ENCODE measurements around the gene DGKD.
"Not testable (repeated sequence)": the region's sequence is repeated elsewhere in the genome, so short reads cannot be mapped to it uniquely, and the experiment has no call there.

DGKD gene

GRCh38 chr2:233365861-233366520 is 11.7 kb downstream of the DGKD start:
- DNase-seq = no peak

- no peak for DNase-seq
Measured at GRCh38 chr2:233367586-233367985, 13.3 kb downstream of the DGKD start.

GRCh38 chr2:233368756-233369155 is 14.5 kb downstream of the DGKD start:
- no peak for DNase-seq

GRCh38 chr2:233369462-233369861 is 15.2 kb downstream of the DGKD start:
- DNase-seq = no peak

GRCh38 chr2:233369897-233370685 is 15.8 kb downstream of the DGKD start:
- no peak for DNase-seq

- no peak for DNase-seq
Measured at GRCh38 chr2:233371641-233372040, 17.3 kb downstream of the DGKD start.

GRCh38 chr2:233372855-233373254 is 18.6 kb downstream of the DGKD start:
- DNase-seq = no peak

GRCh38 chr2:233373316-233373715 is 19.0 kb downstream of the DGKD start:
- no peak for DNase-seq

- DNase-seq = not testable (repeated sequence)
Measured at GRCh38 chr2:233374776-233375175, 20.5 kb downstream of the DGKD start.

GRCh38 chr2:233375490-233376314 is 21.4 kb downstream of the DGKD start:
- DNase-seq = no peak

GRCh38 chr2:233379034-233379433 is 24.7 kb downstream of the DGKD start:
- DNase-seq = no peak

- no peak for DNase-seq
Measured at GRCh38 chr2:233379441-233379840, 25.1 kb downstream of the DGKD start.

- peak; percentile 23 to 29 for DNase-seq
Measured at GRCh38 chr2:233380132-233380895, 26.0 kb downstream of the DGKD start.

- no peak for DNase-seq
Measured at GRCh38 chr2:233380995-233381637, 26.8 kb downstream of the DGKD start.

GRCh38 chr2:233381638-233381995 is 27.3 kb downstream of the DGKD start:
- DNase-seq = no peak

GRCh38 chr2:233384015-233384414 is 29.7 kb downstream of the DGKD start:
- DNase-seq = no peak

GRCh38 chr2:233384811-233385488 is 30.7 kb downstream of the DGKD start:
- DNase-seq = no peak

GRCh38 chr2:233385489-233386044 is 31.3 kb downstream of the DGKD start:
- DNase-seq = peak; percentile 47 to 56

GRCh38 chr2:233386382-233387041 is 32.2 kb downstream of the DGKD start:
- no peak for DNase-seq

- DNase-seq = no peak
Measured at GRCh38 chr2:233387225-233387624, 32.9 kb downstream of the DGKD start.

Measured in CD4-positive, alpha-beta T cell treated with Interferon alpha-2 for 1 hour (primary cell).